Measurements from ENCODE around the gene SLC9A3. TPM values are rescaled to one million over a fixed set of nuclear protein-coding genes. Genes with fewer than 3 reads are reported as not detected.

The SLC9A3 gene
- total RNA-seq, 1 donor from 2014 or later = 5.4 TPM

GRCh38 chr5:539469-540070 lies 15.3 kb upstream of the SLC9A3 start:
- no peak for DNase-seq (ENCODE audit: low read depth)

- DNase-seq (ENCODE audit: low read depth) = no peak
Observed at GRCh38 chr5:538801-539468, 14.7 kb upstream of the SLC9A3 start.

- no peak for DNase-seq (ENCODE audit: low read depth)
Observed at GRCh38 chr5:538271-538771, 14.1 kb upstream of the SLC9A3 start.

GRCh38 chr5:537621-538071 lies 13.4 kb upstream of the SLC9A3 start:
- DNase-seq (ENCODE audit: low read depth) = no peak

GRCh38 chr5:537098-537497 lies 12.8 kb upstream of the SLC9A3 start:
- no peak for DNase-seq (ENCODE audit: low read depth)

- DNase-seq (ENCODE audit: low read depth) = no peak
Observed at GRCh38 chr5:535846-536698, 11.8 kb upstream of the SLC9A3 start.

GRCh38 chr5:534743-535671 lies 10.8 kb upstream of the SLC9A3 start:
- no peak for DNase-seq (ENCODE audit: low read depth)

- DNase-seq (ENCODE audit: low read depth) = no peak
Observed at GRCh38 chr5:533955-534742, 9.9 kb upstream of the SLC9A3 start.

- DNase-seq (ENCODE audit: low read depth) = no peak
Observed at GRCh38 chr5:533243-533954, 9.2 kb upstream of the SLC9A3 start.

GRCh38 chr5:532521-533242 lies 8.4 kb upstream of the SLC9A3 start:
- DNase-seq (ENCODE audit: low read depth) = no peak

- DNase-seq (ENCODE audit: low read depth) = peak; percentile 43
Observed at GRCh38 chr5:531749-532315, 7.6 kb upstream of the SLC9A3 start.

- DNase-seq (ENCODE audit: low read depth) = no peak
Observed at GRCh38 chr5:531101-531748, 7.0 kb upstream of the SLC9A3 start.

- DNase-seq (ENCODE audit: low read depth) = no peak
Observed at GRCh38 chr5:530001-530955, 6.0 kb upstream of the SLC9A3 start.

- no peak for DNase-seq (ENCODE audit: low read depth)
Observed at GRCh38 chr5:528629-529511, 4.6 kb upstream of the SLC9A3 start.

Measured in myocyte (in vitro differentiated cells).